ENCODE results near the gene ALOX12. TPM values are rescaled to one million over a fixed set of nuclear protein-coding genes. Genes with fewer than 3 reads are reported as not detected.
"Not testable (repeated sequence)": the region's sequence is repeated elsewhere in the genome, so short reads cannot be mapped to it uniquely, and the experiment has no call there.

Gene ALOX12
- total RNA-seq, 1 experiment from 2014 or later, result not detected

DNA sequence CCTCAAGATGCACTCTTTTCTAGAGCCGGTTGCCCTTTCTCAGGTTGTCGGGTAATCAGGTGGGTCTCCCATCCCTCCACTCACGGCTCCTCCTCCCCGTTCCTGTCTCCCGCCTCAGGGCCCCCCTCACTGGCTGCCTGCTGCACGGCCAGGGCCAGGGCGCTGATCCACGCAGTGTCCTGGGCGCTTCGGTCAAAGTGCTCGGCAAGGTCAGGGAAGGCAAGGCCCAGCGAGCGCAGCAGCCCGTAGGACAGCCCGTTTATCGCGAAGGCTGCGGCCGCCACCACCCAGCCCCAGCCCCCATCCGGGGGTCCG, 47.3 kb downstream of the ALOX12 start:
- Histone ChIP-seq H3K27ac (no peak overlapping the region), H3K9me3 (replicated peaks) (no peaks in the 10 kb centered on the region), H3K27me3 (no peaks in the 10 kb centered on the region), H3K4me3 (peak overlapping the region; percentile 38), H3K36me3 (no peaks in the 10 kb centered on the region), H3K4me1 (no peaks in the 10 kb centered on the region)
- DNase-seq, result no peak

GRCh38 chr17:7043497-7044198, 47.8 kb downstream of the ALOX12 start, which contains the start of gene SLC16A11:
SLC16A11 (minus strand) TSS chr17:7044092; CDS start chr17:7043513, 579 bp downstream.
- peak; percentile 36 to 47 for DNase-seq
- Histone ChIP-seq H3K9me3 (replicated peaks) (no peaks in the 10 kb centered on the region), H3K27ac (no peak within 1 kb of the TSS), H3K4me3 (peak within 1 kb of the TSS; percentile 38), H3K36me3 (no peaks in the 10 kb centered on the region), H3K4me1 (no peaks in the 10 kb centered on the region), H3K27me3 (no peaks in the 10 kb centered on the region)

DNA sequence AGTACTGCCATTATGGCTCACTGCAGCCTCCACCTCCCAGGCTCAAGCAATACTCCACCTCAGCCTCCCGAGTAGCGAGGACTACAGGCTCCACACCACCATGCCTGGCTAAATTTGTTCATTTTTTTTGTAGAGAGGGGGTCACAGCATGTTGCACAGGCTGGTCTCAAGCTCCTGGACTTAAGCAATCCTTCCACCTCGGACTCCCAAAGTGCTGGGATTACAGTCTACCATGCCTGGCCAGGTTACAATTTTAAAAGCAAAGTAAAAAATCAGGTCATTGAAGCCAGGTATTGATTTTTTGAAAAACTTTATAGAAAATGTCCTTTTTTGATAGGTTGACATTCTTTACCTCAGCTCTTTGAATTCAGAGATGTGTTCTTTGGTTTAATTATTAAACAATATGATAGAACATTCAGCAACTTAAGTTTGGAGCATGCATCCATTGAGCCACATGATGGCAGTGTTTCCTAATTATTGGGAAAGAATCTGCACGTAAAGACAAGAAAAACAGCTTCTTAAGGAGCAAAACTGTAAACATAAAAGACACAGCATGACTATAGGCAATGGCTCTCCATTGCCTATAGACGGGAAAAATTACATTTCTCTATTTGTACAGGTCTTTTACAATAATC, 49.8 kb downstream of the ALOX12 start:
- Histone ChIP-seq H3K27me3 (no peaks in the 10 kb centered on the region), H3K36me3 (no peaks in the 10 kb centered on the region), H3K9me3 (replicated peaks) (no peaks in the 10 kb centered on the region), H3K4me3 (no peak overlapping the region), H3K4me1 (no peaks in the 10 kb centered on the region), H3K27ac (no peak overlapping the region)
- peak in 1 of 2 experiments; percentile 48 for DNase-seq

DNA sequence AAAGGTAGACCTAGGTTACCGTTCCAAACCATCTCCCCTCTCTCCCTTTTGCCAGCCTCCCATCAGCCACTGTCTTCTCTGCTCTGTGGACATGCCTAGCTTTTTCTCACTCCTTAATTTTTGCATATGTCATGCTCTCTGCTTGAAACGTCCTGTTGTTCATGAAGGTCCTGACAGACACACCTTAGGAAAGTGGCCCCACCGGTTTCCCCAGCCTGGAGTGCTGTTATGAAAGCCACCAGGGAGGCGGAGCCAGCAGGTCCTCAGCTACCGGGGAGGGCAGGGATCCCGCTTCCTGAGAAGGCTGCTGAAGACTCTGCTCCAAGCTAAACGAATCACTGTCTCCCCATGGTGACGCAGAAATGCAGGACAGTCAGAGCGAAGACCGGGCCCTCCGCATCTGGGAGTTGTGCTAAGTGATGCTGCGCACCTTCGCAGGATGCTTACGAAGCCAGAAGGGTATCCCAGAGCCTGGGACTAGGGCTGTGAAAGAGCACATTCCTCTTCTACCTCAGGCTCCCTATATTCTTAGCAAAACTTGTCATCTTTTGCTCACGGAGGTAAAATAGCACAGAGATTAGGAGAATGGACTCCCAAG, 50.4 kb downstream of the ALOX12 start:
- Histone ChIP-seq H3K27ac (no peak overlapping the region), H3K4me3 (no peak overlapping the region), H3K9me3 (replicated peaks) (no peaks in the 10 kb centered on the region), H3K27me3 (no peaks in the 10 kb centered on the region), H3K4me1 (no peaks in the 10 kb centered on the region), H3K36me3 (no peaks in the 10 kb centered on the region)
- DNase-seq, result no peak

GRCh38 chr17:7046725-7047397, 51.0 kb downstream of the ALOX12 start:
- not testable (repeated sequence) for H3K4me3 ChIP-seq; H3K9me3 ChIP-seq (replicated peaks); H3K27me3 ChIP-seq; H3K27ac ChIP-seq; H3K4me1 ChIP-seq; DNase-seq; H3K36me3 ChIP-seq

DNA sequence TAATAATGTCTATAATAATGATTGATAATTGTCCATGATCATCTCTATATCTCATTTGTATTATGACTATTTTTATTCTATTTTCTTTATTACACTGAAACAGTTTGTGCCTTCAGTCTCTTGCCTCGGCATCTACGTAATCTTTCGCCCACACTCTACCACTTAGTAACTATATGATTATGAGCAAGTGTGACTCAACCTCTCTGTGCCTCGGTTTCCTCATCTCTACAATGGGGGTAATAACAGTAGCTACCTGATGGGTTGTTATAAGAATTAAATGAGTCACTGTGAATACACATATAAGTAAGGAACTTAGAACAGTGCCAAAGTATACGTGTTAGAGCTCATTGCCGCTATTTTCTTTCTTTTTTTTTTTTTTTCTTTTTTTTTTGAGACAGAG, 51.7 kb downstream of the ALOX12 start:
- Histone ChIP-seq H3K9me3 (replicated peaks) (no peaks in the 10 kb centered on the region), H3K27me3 (no peaks in the 10 kb centered on the region), H3K36me3 (no peaks in the 10 kb centered on the region), H3K4me1 (no peaks in the 10 kb centered on the region), H3K27ac (no peak overlapping the region), H3K4me3 (no peak overlapping the region)
- no peak for DNase-seq

DNA sequence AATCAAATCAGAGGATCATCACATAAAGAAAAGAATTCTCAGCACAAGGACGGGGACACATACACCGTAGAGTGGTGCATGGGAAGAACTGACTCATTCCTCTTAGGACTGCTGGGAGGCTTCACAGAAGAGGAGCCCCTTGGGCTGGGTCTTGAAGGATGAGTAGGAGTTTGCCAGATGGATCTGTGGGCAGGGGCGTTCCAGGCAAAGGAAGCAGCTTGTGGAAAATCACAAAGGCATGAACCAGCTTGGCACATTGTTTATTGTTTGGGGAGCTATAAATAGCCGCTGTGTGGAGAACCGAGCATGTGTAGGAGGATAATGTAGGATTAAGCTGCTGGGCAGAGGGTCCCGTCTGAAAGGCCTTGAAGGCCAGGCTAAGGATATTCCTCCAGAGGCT, 53.1 kb downstream of the ALOX12 start:
- no peaks in the 10 kb centered on the region for H3K36me3 ChIP-seq
- H3K9me3 ChIP-seq (replicated peaks), result no peaks in the 10 kb centered on the region
- no peaks in the 10 kb centered on the region for H3K4me1 ChIP-seq
- no peak overlapping the region for H3K4me3 ChIP-seq
- no peak for DNase-seq
- H3K27ac ChIP-seq, result no peak overlapping the region
- H3K27me3 ChIP-seq, result no peaks in the 10 kb centered on the region

GRCh38 chr17:7050583-7050982, 54.7 kb downstream of the ALOX12 start:
- not testable (repeated sequence) for DNase-seq; H3K4me3 ChIP-seq; H3K9me3 ChIP-seq (replicated peaks); H3K4me1 ChIP-seq; H3K36me3 ChIP-seq; H3K27me3 ChIP-seq; H3K27ac ChIP-seq

DNA sequence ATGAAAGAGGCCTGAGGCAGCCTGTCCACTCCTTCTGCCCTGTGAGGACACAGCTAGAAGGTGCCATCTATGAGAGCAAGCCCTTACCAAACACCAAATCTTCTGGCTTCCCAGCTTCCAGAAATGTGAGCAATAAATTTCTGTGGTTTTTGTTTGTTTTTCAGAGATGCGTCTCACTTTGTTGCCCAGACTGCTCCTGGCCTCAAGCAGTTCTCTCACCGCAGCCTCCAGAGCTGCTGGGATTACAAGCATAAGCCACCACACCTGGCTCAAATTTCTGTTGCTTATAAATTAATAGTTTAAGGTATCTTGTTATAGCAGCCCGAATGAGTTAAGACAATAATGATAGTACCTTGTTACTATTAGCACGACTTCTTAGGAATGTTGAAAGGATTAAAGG, 60.5 kb downstream of the ALOX12 start:
- no peaks in the 10 kb centered on the region for H3K9me3 ChIP-seq (replicated peaks)
- no peak overlapping the region for H3K4me3 ChIP-seq
- no peak overlapping the region for H3K27ac ChIP-seq
- H3K4me1 ChIP-seq, result no peaks in the 10 kb centered on the region
- H3K36me3 ChIP-seq, result no peaks in the 10 kb centered on the region
- no peaks in the 10 kb centered on the region for H3K27me3 ChIP-seq
- DNase-seq, result no peak

DNA sequence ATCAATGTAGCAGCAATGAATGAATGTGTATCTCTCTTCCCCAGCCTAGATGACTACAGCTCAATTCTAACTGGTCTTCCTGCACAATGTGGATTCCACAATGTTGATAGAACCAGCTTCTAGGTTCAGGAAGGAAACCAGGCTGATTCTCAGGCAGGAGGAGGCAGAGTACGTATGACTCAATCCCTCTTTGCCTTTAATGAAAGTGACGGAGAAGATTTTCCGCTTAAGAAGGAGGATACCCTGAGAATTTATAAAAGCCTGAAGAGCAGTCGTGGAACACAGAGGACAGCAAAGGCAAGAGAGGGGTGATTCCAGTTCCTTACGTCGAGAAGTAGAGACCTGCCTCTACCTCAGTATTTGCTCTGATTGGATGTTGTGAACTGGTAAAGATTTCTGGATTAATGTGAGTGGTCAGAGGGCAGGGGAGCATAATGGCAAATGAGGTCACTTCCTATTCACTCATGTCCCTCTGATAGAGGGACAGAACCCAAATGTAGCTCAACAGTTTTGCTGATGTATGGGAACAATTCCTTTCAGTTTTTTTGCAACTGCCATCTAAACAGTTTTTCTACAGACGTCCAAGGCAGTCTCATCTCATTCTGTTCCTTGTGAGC, 63.1 kb downstream of the ALOX12 start:
- no peaks in the 10 kb centered on the region for H3K4me1 ChIP-seq
- no peaks in the 10 kb centered on the region for H3K27me3 ChIP-seq
- no peak overlapping the region for H3K4me3 ChIP-seq
- no peak overlapping the region for H3K27ac ChIP-seq
- no peak for DNase-seq
- no peaks in the 10 kb centered on the region for H3K36me3 ChIP-seq
- no peaks in the 10 kb centered on the region for H3K9me3 ChIP-seq (replicated peaks)

Other genes with a start within 250 kb of the ALOX12 start
- gene XAF1, start 240.0 kb upstream of the ALOX12 start, total RNA-seq (2014; rRNA removed; shearing (Covaris generic)), result 0.04 TPM in 1 of 2 replicates, not detected in the other
- gene FBXO39, start 219.8 kb upstream of the ALOX12 start, total RNA-seq (2014; rRNA removed; shearing (Covaris generic)), result not detected in 2 replicates
- gene TEKT1, start 164.3 kb upstream of the ALOX12 start, total RNA-seq (2014; rRNA removed; shearing (Covaris generic)), result not detected in 2 replicates
- 97.2 and 103 TPM in 2 replicates for gene RNASEK, start 16.6 kb downstream of the ALOX12 start, total RNA-seq (2014; rRNA removed; shearing (Covaris generic))
- gene BCL6B, start 27.0 kb downstream of the ALOX12 start, total RNA-seq (2014; rRNA removed; shearing (Covaris generic)), result 0.02 TPM in 1 of 2 replicates, not detected in the other
- 0.23 and 0.47 TPM in 2 replicates for gene SLC16A13, start 40.0 kb downstream of the ALOX12 start, total RNA-seq (2014; rRNA removed; shearing (Covaris generic))
- gene SLC16A11, start 48.0 kb downstream of the ALOX12 start, total RNA-seq (2014; rRNA removed; shearing (Covaris generic)), result not detected in 2 replicates
- gene CLEC10A, start 84.2 kb downstream of the ALOX12 start, total RNA-seq (2014; rRNA removed; shearing (Covaris generic)), result not detected in 2 replicates
- gene ASGR2, start 118.8 kb downstream of the ALOX12 start, total RNA-seq (2014; rRNA removed; shearing (Covaris generic)), result not detected in 2 replicates
- 0.79 and 0.84 TPM in 2 replicates for gene ASGR1, start 183.3 kb downstream of the ALOX12 start, total RNA-seq (2014; rRNA removed; shearing (Covaris generic))
- 1.9 and 3.9 TPM in 2 replicates for gene DLG4, start 223.8 kb downstream of the ALOX12 start, total RNA-seq (2014; rRNA removed; shearing (Covaris generic))
- 44.6 and 64.2 TPM in 2 replicates for gene ACADVL, start 223.9 kb downstream of the ALOX12 start, total RNA-seq (2014; rRNA removed; shearing (Covaris generic))
- gene DVL2, start 238.5 kb downstream of the ALOX12 start, total RNA-seq (2014; rRNA removed; shearing (Covaris generic)), result 33.4 and 39.0 TPM in 2 replicates
- 28.7 and 30.9 TPM in 2 replicates for gene PHF23, start 243.4 kb downstream of the ALOX12 start, total RNA-seq (2014; rRNA removed; shearing (Covaris generic))
- 139 and 141 TPM in 2 replicates for gene GABARAP, start 246.4 kb downstream of the ALOX12 start, total RNA-seq (2014; rRNA removed; shearing (Covaris generic))